ENCODE results near the gene ANKRD37.

DNA sequence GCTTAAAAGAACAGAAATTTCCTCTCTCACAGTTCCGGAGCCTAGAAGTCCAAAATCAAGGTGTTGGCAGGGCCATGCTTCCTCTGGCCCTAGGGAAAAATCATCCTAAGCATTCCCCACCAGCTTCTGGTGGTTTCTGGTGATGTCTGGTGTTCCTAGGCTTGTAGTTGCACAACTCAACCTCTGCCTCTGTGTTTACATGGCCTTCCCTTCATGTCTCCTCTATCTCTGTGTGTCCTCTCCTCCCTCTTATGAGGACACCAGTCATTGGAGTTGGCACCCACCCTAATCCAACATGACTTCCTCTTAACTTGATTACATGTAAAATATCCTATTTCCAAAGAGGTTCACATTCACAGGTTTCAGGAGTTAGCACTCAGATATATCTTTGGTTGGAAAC, 16.3 kb upstream of the ANKRD37 start:
- TF ChIP-seq CTCF (conservative IDR thresholded peaks at IDR 0.05 in 1 of 2, IDR thresholded peaks at IDR 0.05 in 1 of 2; ENCODE audit: low read depth in 1 of 2, low read length in 2 of 2) (no peak), EZH2 (IDR thresholded peaks at IDR 0.05; ENCODE audit: low read length, missing control alignments) (no peak)
